Small intestine (tissue), 7 donors: Measurements from ENCODE around the gene STX7. TPM values are rescaled to one million over a fixed set of nuclear protein-coding genes. Genes with fewer than 3 reads are reported as not detected.

ENCODE experiments used
- DNase-seq, 2 donors: peaks; one replicate each; pipeline versions ENCODE4 v3.0.0 to v3.0.0-alpha.2; 2013
- FAIRE-seq: peaks from 2 replicates; lab custom pipeline; 2012; peaks lifted over from hg19 to GRCh38; lab: Jason Lieb, UNC
- H3K27ac ChIP-seq, 3 donors: one replicate each; pipeline ENCODE4 v1.5.1; 2013; ENCODE audit warnings: low read length in 2 of 3, mild to moderate bottlenecking in 2 of 3, control low read depth in 1 of 3, inconsistent platforms in 1 of 3, low read depth in 1 of 3, moderate library complexity in 1 of 3
- H3K27me3 ChIP-seq, 3 donors: one replicate each; pipeline ENCODE4 v1.6.1; 2013; ENCODE audit warnings: low read length in 3 of 3, inconsistent platforms in 1 of 3; ENCODE audit not compliant: control insufficient read depth in 3 of 3, insufficient read depth in 3 of 3
- H3K36me3 ChIP-seq, 3 donors: one replicate each; pipeline ENCODE4 v1.6.1; 2013; ENCODE audit warnings: low read length in 3 of 3, inconsistent platforms in 1 of 3, low read depth in 1 of 3, mild to moderate bottlenecking in 1 of 3, moderate library complexity in 1 of 3; ENCODE audit not compliant: control insufficient read depth in 3 of 3, insufficient read depth in 2 of 3
- H3K4me1 ChIP-seq, 3 donors: one replicate each; pipeline ENCODE4 v1.6.1; 2013; ENCODE audit warnings: low read length in 2 of 3, inconsistent platforms in 1 of 3, low read depth in 1 of 3, mild to moderate bottlenecking in 1 of 3, moderate library complexity in 1 of 3; ENCODE audit not compliant: control insufficient read depth in 3 of 3, insufficient read depth in 2 of 3
- H3K4me3 ChIP-seq, 3 donors: one replicate each; pipeline ENCODE4 v1.5.1; 2013; ENCODE audit warnings: low read length in 3 of 3, control low read depth in 1 of 3, inconsistent platforms in 1 of 3, low read depth in 1 of 3, mild to moderate bottlenecking in 1 of 3, moderate library complexity in 1 of 3
- H3K9me3 ChIP-seq, 2 donors: one replicate each; pipeline ENCODE4 v1.6.1; 2013; ENCODE audit warnings: low read depth in 1 of 2, low read length in 1 of 2; ENCODE audit not compliant: control insufficient read depth in 2 of 2, insufficient read depth in 1 of 2
- WGBS, 3 donors: extraction: QIAGEN DNeasy Blood & Tissue Kit; methylation state at CpG; one replicate each; pipeline ENCODE4 v1.1.7; 2013; 5-methylcytosine and 5-hydroxymethylcytosine counted together
- polyA plus RNA-seq, 4 donors: library from polyadenylated mRNA; stranded (reverse) in 3 of 4; unstranded in 1 of 4; fragments of 200-250 nt in 3 of 4; fragments of 120-200 nt in 1 of 4; gene quantifications; one replicate each; pipeline versions ENCODE4 v1.2.1 to v1.2.3, GENCODE V29; 2013
- donor health status: healthy with polysubstance abuse.
- donor health status: control.
- donor health status: control.
- donor health status: Bipolar disorder and iron deficiency.
- donor health status: healthy.

Gene STX7
- polyA plus RNA-seq, 4 donors = 24.7 to 91.8 (median 34.6) TPM

- DNase-seq (no peak), FAIRE-seq (no peak)
- H3K36me3 ChIP-seq = no peaks in the 10 kb centered on the region
- H3K4me3 ChIP-seq = no peak overlapping the region
- no peak overlapping the region for H3K27ac ChIP-seq
- H3K9me3 ChIP-seq = peaks cover 0 to 10% of the 10 kb centered on the region in 2 donors
- H3K4me1 ChIP-seq = no peaks in the 10 kb centered on the region
- WGBS, 3 donors = 68 to 70% (median 68%) methylated on average over 1 of the region's 1 CpG
- peaks cover 0 to 8% (median 1%) of the 10 kb centered on the region in 3 donors for H3K27me3 ChIP-seq
Observed at GRCh38 chr6:132413499-132413802, 99.5 kb downstream of the STX7 start.

- Histone ChIP-seq H3K4me1 (no peaks in the 10 kb centered on the region), H3K27ac (no peak overlapping the region), H3K4me3 (no peak overlapping the region), H3K9me3 (peaks cover 0 to 10% of the 10 kb centered on the region in 2 donors), H3K36me3 (no peaks in the 10 kb centered on the region), H3K27me3 (peaks cover 0 to 8% (median 1%) of the 10 kb centered on the region in 3 donors)
- no peak for DNase-seq
- 86 to 92% (median 88%) methylated on average over 5 of the region's 5 CpGs for WGBS, 3 donors
- FAIRE-seq = no peak
Observed at GRCh38 chr6:132412656-132413498, 100.0 kb downstream of the STX7 start.

GRCh38 chr6:132411296-132411695, 101.6 kb downstream of the STX7 start:
- Histone ChIP-seq H3K4me1 (no peaks in the 10 kb centered on the region), H3K4me3 (no peak overlapping the region), H3K9me3 (peaks cover 0 to 4% of the 10 kb centered on the region in 2 donors), H3K27me3 (peaks cover 0 to 8% (median 1%) of the 10 kb centered on the region in 3 donors), H3K27ac (no peak overlapping the region), H3K36me3 (no peaks in the 10 kb centered on the region)
- FAIRE-seq (no peak), DNase-seq (no peak)
- WGBS, 3 donors = 87 to 91% (median 91%) methylated on average over 4 of the region's 4 CpGs

GRCh38 chr6:132410830-132411229, 102.1 kb downstream of the STX7 start:
- H3K4me3 ChIP-seq = no peak overlapping the region
- DNase-seq (no peak), FAIRE-seq (no peak)
- no peak overlapping the region for H3K27ac ChIP-seq
- peaks cover 0 to 8% (median 1%) of the 10 kb centered on the region in 3 donors for H3K27me3 ChIP-seq
- H3K9me3 ChIP-seq = no peaks in the 10 kb centered on the region
- H3K4me1 ChIP-seq = no peaks in the 10 kb centered on the region
- WGBS, 3 donors = 70 to 84% (median 76%) methylated on average over 3 of the region's 3 CpGs
- H3K36me3 ChIP-seq = no peaks in the 10 kb centered on the region

GRCh38 chr6:132405143-132405915, 107.6 kb downstream of the STX7 start:
- Histone ChIP-seq H3K4me3 (no peak overlapping the region), H3K4me1 (peaks cover 0 to 4% (median 0%) of the 10 kb centered on the region in 3 donors), H3K36me3 (no peaks in the 10 kb centered on the region), H3K27ac (no peak overlapping the region), H3K27me3 (peaks cover 0 to 31% (median 5%) of the 10 kb centered on the region in 3 donors), H3K9me3 (no peaks in the 10 kb centered on the region)
- 48 to 55% (median 54%) methylated on average over 2 of the region's 2 CpGs for WGBS, 3 donors
- DNase-seq (no peak), FAIRE-seq (no peak)

- WGBS, 3 donors = 32 to 37% (median 34%) methylated on average over 3 of the region's 3 CpGs
- no peak overlapping the region for H3K27ac ChIP-seq
- H3K9me3 ChIP-seq = no peaks in the 10 kb centered on the region
- H3K4me3 ChIP-seq = no peak overlapping the region
- DNase-seq (no peak), FAIRE-seq (no peak)
- no peaks in the 10 kb centered on the region for H3K36me3 ChIP-seq
- peaks cover 0 to 4% (median 0%) of the 10 kb centered on the region in 3 donors for H3K4me1 ChIP-seq
- peaks cover 0 to 37% (median 5%) of the 10 kb centered on the region in 3 donors for H3K27me3 ChIP-seq
Observed at GRCh38 chr6:132404736-132405135, 108.2 kb downstream of the STX7 start.

- Histone ChIP-seq H3K4me3 (no peak overlapping the region), H3K27ac (no peak overlapping the region), H3K9me3 (no peaks in the 10 kb centered on the region), H3K4me1 (peaks cover 0 to 4% (median 0%) of the 10 kb centered on the region in 3 donors), H3K27me3 (peaks cover 0 to 38% (median 5%) of the 10 kb centered on the region in 3 donors), H3K36me3 (no peaks in the 10 kb centered on the region)
- WGBS, 3 donors = 62 to 64% (median 63%) methylated on average over 2 of the region's 2 CpGs
- DNase-seq (no peak), FAIRE-seq (no peak)
Observed at GRCh38 chr6:132404330-132404729, 108.6 kb downstream of the STX7 start.

- 10 to 18% (median 15%) methylated on average over 34 to 35 of the region's 35 CpGs for WGBS, 3 donors
- peak in 1 of 2 donors; percentile 29 for DNase-seq
- Histone ChIP-seq H3K27me3 (peaks cover 0 to 43% (median 9%) of the 10 kb centered on the region in 3 donors), H3K4me3 (peak overlapping the region; percentile 50 to 60 (median 51)), H3K9me3 (no peaks in the 10 kb centered on the region), H3K27ac (no peak overlapping the region), H3K4me1 (peaks cover 0 to 4% (median 0%) of the 10 kb centered on the region in 3 donors), H3K36me3 (no peaks in the 10 kb centered on the region)
- no peak for FAIRE-seq
Observed at GRCh38 chr6:132401618-132402285, 111.2 kb downstream of the STX7 start.
